Right kidney (tissue), 9 donors: ENCODE data around the gene ZNF214.

Source experiments
- DNase-seq: peaks from one replicate; pipeline ENCODE4 v3.0.0-alpha.2; 2016
- long read RNA-seq, 8 donors: transcript quantifications; one replicate each; lab custom pipeline, GENCODE V29; 2026

ZNF214 gene
- long read RNA-seq, donor 1, partial matches to known transcripts, result 0 of 1 reads
- long read RNA-seq, donor 1, other reads (novel, unspliced or antisense), result 0 of 1 reads
- long read RNA-seq, donor 2, partial matches to known transcripts, result 0 of 2 reads
- long read RNA-seq, donor 2, other reads (novel, unspliced or antisense), result 0 of 2 reads
- long read RNA-seq, donor 3, partial matches to known transcripts, result 0 of 1 reads
- long read RNA-seq, donor 3, other reads (novel, unspliced or antisense), result 0 of 1 reads
- long read RNA-seq, donor 4, partial matches to known transcripts, result 0 of 1 reads
- long read RNA-seq, donor 4, other reads (novel, unspliced or antisense), result 0 of 1 reads
- long read RNA-seq, donor 5, partial matches to known transcripts, result 7 of 7 reads
- long read RNA-seq, donor 5, other reads (novel, unspliced or antisense), result 0 of 7 reads
- long read RNA-seq, donor 6, partial matches to known transcripts, result 0 of 3 reads
- long read RNA-seq, donor 6, other reads (novel, unspliced or antisense), result 0 of 3 reads
- long read RNA-seq, donor 7, partial matches to known transcripts, result 0 of 1 reads
- long read RNA-seq, donor 7, other reads (novel, unspliced or antisense), result 0 of 1 reads
- long read RNA-seq, donor 8, partial matches to known transcripts, result 0 of 2 reads
- long read RNA-seq, donor 8, other reads (novel, unspliced or antisense), result 0 of 2 reads

GRCh38 chr11:7020183-7020917, at the start of gene ZNF214, which contains the start of gene NLRP14:
Gene ZNF214 (minus strand): TSS chr11:7020346. CDS start chr11:7002835, 17,511 bp downstream.
Gene NLRP14 (plus strand): TSS chr11:7020479. CDS start chr11:7038587, 18,108 bp downstream.
- DNase-seq, result peak; percentile 88

DNA sequence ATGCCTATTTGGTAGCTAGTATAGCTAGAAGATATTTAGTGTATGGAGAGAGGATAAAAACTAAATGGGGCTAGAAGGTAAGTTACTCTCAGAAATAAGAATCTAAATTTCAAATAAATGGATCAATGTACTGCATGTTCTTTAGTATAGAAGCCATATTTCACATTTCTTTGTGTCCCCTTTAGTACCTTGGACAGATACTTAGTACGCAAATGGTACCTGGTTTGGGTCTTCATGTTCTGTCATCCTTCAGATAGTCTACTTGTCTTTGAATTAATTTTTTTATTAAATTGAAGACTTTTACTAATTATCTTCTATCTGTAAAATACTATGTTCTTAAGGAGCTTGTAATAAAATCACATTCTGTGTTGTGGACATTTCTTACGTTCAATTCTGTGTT, 42.4 kb upstream of the ZNF214 start:
- DNase-seq, result no peak

DNA sequence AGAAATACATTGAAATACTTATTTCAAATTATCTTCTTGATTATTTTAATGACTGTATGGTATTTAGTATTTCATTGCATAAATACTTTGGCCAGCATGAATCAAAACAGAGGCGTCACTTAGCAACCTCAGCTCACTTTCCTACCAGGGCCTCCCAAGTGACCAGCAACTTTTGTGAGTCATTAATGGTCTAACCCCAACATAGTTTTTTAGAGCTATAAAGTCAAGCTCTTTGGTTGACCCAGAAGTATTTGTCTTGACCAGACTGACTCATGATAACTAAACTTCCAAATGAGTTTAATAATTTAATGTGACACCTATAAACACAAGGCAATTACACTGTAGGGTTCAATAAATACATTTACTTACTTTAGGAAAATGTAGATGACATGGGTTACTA, 40.7 kb upstream of the ZNF214 start:
- DNase-seq, result no peak

DNA sequence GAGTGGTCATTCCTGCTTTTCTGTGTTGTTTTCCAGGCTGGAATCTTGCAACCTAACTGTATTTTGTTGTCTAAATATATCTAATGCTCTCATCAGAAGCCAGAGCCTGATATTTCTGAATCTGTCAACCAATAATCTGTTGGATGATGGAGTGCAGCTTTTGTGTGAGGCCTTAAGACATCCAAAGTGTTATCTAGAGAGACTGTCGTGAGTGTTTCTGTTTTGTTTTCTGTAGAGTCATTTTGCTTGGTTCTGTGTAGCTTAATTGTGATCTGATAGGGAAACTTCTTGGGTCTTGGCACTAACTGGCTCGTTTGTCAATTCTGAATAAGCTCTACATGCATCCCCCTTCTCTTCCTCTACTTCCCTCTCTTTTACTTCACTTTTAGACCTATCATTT, 37.5 kb upstream of the ZNF214 start:
- DNase-seq, result no peak

- no peak for DNase-seq
These were observed 36.8 kb upstream of the ZNF214 start for GRCh38 chr11:7056828-7057513.

DNA sequence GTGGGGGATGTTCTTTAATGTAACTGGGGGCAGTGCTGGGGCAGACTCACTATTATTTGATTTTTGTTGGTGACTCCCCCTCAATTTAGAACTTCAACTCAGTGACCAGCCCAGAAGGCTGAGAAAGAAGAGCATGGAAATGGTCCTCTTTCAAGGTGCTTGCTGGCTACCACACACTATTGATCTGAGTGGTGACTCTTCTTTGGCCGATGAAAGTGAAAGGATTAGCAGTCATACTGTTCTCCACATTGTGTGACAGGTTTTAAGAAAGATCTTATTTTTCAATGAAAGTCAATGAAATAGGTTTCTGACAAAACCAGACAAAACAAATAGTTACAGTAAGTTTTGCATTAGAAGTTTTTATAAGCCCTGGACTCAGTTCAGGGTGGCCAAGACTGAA, 30.0 kb upstream of the ZNF214 start:
- no peak for DNase-seq

DNA sequence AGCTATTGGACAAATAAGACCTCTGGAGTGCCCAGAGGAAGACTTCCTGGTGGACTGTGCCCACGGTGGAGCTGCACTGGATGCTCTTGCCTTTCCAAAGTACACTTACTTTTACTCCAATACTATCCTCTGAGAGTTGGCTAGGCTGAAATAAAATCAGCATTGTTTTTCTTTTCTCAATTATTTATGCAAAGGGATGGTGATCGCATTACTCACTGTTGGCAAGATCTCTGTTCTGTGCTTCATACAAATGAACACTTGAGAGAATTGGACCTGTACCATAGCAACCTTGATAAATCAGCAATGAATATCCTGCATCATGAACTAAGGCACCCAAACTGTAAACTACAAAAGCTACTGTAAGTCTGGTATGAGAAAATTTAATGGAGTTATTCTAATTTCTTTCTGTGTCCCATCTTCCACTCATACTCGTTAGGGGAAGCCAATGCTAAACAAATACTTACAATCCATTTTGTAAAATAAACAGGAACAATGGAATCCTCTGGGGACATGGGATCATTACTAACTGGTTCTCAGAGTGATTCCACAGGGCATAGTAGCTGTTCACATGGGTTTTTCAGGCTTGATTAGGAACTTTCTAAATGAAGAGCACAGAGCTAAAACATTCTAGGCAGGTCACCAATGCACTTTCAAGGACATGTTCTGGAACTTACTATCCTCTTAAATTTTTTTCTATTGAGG, 26.5 kb upstream of the ZNF214 start:
- no peak for DNase-seq

GRCh38 chr11:7034019-7034418, 13.9 kb upstream of the ZNF214 start:
- no peak for DNase-seq

GRCh38 chr11:7032692-7033091, 12.5 kb upstream of the ZNF214 start:
- DNase-seq, result no peak

DNA sequence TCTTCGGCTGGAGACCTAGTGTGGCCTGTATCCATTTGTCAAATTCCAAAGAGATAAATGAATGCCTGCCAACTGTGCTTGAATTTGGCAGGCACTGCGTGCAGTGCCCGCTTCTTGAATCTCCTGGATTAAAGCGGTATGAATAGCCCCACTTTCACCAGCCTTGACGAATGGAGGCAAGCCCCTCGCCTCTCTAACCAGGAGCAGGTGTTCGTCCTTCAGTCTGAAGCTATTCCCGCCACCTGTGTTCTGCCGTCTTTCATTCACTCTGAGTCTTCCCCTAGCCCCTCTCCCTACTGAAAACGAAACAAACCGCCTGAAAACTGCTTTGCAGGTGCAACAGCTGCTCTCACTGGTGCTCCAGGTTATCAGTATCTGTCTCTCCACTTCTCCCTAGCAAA, 11.3 kb upstream of the ZNF214 start:
- DNase-seq, result no peak

DNA sequence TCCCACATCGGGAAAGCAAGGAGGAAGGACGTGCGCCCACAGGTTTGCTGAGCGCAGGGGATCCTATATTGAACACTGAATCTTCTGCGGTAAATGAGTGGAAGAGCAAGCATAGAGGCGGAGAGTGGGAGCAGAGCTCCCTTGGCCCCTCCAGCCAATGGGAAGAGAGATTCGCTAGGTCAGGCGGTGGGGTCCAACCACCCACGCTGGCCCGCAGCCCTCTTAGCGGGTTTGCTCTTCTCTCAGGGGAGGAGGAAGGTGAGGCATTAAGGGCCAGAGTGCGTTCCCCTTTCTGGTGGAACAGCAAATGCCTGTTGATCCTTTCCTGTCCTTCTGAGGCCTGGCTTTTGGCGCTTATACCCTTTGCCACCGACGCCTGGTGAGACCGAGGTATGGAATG, 10.7 kb upstream of the ZNF214 start:
- no peak for DNase-seq

DNA sequence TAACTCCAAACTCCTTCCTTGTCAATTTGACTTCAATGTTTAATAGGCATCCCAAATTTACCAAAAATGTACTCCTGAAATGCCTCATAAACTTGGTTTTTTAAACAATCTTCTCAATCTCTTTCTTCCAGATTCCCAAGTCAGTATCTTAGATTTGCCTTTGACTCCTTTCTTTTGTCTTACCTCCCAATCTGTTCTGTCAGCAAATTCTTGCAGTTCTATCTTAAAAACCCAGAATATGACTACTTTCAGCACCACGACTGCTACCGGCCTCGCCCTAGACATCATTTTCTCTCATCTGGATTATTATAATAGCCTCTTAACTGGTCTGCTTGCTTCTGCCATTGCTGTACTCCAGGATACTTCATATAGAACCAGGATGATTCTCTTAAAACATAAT, 8.0 kb upstream of the ZNF214 start:
- no peak for DNase-seq

DNA sequence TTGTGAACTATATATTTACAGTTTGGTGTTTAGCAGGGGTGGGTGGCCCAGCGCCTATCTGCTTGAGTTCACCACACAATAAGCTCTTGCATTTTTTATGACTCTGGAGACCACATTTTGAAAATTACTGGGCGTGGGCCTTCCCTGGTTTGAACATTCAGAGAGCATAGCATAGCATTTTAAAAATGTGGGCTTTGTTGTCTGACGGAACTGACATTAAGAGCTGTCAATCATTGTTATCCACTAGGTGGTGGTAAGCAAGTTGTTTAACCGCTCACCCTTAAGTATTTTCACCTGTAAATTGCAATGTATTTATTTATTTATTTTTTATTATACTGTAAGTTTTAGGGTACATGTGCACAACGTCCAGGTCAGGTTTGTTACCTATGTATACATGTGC, 1.2 kb upstream of the ZNF214 start:
- DNase-seq, result no peak

DNA sequence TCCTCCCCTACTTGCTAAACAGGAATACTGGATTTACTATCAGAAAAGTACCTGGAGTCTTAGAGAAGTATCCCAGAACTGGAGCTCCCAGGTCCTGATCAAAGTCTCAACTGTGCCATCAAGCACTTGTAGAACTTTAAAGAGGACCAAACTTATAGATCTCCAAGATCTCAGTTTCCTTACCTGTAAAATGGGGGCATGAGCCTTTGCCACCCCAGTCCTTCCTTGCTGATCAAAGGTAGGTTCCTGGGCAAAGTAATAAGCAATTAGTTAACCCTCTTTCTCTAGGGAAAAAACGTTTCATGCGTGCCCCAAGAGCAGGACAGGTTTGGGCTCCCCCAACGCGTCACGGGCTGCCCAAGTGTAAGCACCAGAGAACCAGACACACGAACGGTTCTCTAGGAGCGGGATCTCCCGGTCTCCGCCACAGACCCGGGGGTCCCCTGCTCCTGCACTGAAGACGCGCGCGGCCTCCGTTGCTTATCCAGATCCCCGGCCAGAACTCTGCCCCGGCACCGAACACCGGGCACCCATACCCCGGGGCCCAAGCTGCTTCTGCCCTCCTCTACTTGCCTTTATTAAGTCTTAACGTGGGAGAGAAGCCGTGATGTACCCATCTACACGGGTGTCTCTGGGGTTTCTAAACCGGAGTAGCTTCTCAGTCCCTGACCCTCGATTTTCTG, 505 bp downstream of the ZNF214 start:
- DNase-seq, result peak; percentile 85

- no peak for DNase-seq
These were observed 4.1 kb downstream of the ZNF214 start for GRCh38 chr11:7016011-7016410.

- no peak for DNase-seq
These were observed 6.0 kb downstream of the ZNF214 start for GRCh38 chr11:7014118-7014517.

GRCh38 chr11:7004482-7004881, 15.7 kb downstream of the ZNF214 start:
- no peak for DNase-seq

GRCh38 chr11:6995703-6996102, 24.4 kb downstream of the ZNF214 start:
- DNase-seq, result no peak

DNA sequence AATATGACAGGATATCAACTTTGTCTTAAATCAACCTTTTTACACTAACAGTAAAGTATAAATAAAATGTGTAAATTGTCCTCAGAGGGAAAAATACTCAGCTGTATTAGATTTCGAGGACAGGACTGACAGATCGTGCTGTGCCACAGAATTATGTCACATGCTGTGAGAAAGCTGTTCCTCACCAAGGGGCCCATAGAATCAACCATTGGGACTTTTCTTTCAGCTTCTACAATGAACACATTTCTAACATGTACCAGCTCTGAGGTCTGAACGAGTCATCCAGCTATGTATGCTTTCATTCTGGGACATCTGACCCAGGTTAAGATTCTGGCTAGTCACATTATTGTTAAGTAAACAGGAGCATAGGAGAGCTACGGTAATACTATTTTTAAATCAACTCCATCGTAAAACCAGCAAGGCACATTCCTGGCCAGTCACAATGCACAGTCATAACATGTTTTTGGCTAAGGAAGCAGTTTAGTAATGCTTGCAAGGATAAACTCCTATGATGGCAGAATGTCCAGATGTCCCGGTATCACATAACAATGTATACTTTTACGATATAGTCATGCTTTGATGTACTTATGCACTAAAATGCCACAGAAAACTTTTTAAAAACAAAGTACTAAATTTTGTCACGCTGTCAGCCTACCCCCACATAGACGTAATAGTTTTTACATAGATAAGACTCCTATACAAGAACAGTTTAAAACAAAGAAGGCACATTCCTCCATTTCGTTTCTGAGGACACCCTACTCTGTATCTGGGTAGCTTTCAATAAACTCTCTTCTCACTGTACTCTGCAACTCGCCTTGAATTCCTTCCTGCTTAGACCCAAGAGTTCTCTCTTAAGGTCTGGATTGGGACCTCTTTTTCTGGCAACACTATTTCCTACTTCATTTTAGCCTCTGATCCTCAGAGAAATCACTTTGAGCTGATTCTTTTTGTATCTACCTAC, 27.4 kb downstream of the ZNF214 start:
- peak; percentile 6 for DNase-seq

GRCh38 chr11:6992026-6992425, 28.1 kb downstream of the ZNF214 start:
- no peak for DNase-seq
